GM21423 (cell line): Measurements from ENCODE around the gene SSR1.

Experiments used
- ATAC-seq: cut with Tn5 transposase; IDR thresholded peaks from one replicate; pipeline ENCODE4 v1.9.1; 2021; ENCODE audit warnings: mild to moderate bottlenecking, moderate library complexity; ENCODE audit not compliant: unreplicated experiment

SSR1 gene

DNA sequence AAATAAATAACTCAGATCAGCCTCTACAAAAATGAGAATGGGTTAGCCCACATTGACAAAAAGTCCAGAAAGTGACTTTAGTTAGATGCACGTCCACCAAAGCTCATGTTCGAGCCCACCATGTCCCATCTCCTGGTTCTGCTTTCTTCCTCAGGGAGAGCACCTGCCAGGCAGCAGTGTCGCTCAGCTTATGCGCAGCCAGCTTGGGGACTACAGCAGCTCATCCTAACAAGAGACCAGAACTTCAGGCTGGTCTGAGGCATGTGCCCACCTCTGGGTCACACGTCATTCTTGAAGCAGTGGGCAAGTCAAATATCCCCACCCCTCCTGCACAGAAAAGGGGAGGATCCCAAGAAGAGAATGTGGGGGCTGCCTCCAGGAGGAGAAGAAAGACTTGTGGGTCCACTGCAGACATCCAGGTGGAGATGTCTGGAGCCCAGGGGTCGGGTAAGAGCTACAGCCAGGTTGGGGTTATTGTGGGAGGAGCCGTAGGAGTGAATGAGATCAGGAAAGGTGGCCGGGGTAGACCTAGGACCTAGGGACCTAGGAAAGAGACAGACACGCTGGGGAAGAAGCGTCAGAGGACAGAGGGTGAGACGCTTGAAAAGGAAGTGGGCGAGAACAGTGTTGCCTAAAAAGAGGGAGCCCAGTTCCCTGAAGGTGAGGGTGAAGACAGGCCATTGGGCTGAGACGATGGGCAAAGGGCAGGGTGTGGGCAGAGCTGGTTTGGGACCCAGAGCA is 52.5 kb downstream of the SSR1 start:
- no peak for ATAC-seq

DNA sequence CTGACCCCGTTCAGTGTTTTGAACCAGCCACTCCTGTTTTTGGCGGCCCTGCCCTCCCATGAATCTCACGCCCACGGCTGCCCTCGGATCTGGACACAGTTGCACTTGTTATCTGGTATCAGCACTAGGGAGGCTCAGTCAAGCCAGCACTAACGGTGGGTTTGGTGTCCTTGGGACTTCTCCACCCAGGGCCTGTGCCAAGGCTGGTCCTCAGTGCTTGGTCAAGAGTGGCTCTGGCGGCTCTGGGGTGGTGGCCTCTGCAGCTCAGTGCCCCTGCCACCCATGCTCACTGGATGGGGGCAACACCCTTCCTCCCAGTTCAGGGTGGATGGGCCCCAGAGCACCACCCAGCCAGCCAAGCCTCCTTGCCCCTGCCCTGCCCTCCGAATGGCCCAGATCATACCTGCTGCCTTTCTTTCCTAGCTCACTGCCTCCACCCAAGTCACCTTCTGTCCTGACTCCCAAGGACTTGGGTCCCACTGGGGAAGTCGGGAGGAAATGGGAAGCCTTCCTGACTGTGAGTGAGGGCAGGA is 54.7 kb downstream of the SSR1 start:
- ATAC-seq = no peak

DNA sequence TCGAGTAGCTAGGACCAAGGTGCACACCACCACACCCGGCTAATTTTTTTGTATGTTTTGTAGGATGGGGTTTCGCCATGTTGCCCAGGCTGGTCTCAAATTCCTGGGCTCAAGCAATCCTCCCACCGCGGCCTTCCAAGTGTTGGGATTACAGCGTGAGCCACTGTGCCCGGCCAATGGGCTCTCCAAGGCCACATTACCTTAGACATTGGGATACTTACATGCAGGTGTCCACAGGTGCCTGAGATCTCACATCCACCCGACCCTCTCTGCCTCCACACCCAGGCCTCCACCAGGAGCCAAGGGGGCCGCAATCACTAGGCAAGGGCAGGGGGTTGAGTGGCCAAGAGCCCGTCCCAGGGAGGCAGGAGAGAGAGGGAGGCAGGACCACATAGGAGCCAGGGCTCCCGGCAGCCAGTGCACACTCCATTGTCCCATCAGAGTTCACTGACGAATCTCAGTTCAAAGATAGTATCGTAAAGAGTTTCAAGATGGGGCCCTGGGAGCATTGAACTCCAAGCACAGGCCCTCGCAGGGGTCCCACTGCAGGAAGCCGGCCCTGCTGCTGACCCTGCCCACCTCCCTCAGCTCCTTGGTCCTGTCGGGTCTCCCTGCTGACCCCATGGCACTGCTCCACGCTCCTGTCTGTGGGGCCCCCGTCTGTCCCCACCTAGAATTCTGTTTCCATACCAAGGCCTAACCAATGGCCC is 55.3 kb downstream of the SSR1 start:
- ATAC-seq = no peak

DNA sequence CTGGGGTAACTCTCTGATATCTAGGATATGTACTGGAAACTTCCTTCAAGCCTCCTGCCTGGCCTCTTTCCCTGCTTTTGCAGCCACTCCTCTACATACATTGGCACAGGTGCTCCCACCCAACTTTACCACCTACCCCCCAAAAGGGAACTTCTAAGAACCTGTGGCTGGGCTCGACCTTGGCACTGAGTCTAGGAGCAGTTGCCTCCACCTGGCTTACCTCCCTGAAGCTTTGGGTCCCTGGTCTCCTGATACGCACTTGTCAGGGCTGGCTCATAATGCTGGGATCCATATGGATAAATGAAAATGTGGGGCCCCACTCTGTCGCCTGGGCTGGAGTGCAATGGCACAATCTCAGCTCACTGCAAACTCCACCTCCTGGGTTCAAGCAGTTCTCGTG is 56.2 kb downstream of the SSR1 start:
- ATAC-seq = no peak

DNA sequence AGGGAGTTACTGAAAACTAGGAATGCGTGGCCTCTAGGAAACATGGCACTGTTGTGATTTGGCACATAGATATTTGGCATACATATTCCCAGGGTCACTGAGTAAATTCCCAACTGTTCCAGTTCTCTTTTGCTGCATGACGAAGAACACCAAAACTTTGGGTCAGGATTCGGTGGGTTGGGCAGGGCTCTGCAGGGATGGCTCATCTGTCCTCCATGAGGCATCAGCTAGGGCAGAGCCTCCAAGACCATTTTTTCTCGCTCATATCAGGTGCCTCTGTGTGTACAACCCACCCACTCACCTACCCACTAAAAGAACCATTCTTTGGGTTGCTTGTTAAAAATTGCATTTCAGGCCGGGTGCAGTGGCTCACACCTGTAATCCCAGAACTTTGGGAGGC is 57.1 kb downstream of the SSR1 start:
- no peak for ATAC-seq

DNA sequence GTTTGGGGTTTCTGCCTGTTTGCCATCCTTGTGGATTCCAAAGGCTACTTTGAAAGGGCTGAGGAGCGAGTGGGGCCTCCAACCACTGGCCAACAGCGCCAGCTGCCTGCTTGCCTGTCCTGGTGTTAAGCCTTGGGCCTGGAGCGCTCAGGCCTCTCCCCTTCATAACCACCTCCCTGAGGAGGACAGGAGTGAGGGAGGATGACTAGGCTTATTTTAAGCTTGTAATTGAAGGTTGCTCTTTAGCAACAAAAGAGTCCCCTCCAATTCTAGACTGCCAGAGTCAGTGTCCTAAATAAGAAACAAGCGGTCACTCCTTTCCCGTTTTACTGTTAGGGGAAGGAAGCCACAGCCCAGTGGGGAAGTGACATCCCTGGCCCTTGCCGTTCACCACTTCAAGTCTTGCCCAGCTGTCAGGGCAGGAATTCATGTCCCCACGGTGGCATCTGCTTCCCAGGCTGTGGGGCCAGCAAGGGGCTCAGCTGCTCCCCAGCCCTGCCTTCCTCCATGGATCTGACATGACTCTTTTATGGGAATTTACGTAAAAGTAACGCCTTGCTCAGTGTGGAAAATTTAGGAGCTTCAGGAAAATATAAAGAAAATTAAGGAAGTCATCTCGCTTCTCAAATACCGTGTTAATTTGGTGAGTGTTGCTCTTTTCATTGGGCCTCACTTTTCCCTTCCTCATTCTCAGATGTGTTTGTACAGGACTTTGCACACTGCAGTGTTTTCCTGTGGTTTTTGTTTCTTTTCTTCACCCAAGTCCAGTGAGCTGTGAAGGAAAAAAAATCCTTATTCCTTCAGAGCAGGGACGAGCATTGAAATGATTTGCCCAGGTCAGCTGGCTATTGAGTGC is 57.8 kb downstream of the SSR1 start:
- no peak for ATAC-seq

DNA sequence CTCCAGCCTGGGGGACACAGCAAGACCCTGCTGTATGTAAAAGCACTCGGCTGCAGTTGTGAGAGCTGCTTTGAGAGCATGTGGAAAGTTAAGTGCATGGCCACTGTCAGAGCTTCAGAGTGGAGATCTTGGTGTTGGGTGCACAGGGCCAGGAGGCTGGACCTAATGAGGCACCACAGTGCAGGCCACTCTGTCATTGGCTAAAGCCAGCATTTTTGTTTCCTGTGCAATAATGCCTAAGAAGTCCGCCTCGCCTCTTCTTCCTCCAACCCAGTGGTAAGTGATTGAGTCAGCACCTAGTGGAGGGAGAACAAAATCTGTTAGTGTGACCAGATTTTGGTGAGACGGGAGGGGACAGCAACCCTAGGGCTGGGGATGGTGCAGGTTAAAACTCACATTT is 60.6 kb downstream of the SSR1 start:
- ATAC-seq = no peak

DNA sequence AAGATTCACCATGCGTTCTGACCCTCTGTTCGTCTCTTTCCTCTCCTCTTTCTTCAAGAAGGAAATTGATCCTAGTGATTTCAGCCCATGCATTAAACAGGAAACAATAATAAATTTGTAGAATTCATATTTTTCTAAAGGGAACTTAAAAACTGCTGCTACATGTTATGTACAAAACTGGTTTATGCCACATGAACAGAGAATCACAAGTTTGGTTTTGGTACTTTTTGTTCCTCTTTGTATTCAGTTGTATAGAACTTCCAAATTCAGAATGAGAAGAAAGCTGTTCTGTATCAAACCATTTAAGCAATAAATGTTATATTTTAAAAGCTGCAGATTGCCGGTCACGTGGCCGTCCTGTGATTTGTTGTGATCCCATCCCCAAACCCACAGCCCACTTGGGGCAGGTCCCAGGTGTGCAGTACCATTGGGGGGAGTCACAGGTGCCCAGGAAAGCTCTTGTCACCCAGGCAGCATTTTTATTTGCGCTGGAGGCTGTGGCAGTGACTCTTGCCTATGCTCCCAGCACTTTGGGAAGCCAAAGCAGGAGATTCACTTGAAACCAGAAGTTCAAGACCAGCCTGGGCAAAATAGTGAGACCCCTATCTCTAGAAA is 61.2 kb downstream of the SSR1 start:
- ATAC-seq = no peak

DNA sequence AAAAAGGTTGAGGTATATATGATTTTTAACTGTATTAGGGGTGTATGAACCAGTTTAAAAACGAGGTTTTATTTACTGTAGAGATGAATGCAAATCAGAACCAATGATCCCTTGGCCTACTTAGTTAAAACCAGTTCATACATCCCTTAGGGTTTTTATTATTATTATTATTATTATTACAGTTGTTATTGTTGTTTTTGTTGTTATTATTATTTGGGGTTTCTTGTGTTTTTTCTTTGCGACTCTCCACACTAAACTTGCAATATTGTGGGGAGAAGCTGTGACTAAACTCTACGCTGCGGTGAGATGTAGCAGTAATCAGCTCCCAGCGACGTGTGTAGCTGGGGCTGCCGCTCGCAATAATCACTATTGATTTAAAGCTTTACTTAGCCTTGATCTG is 62.2 kb downstream of the SSR1 start:
- ATAC-seq = no peak

DNA sequence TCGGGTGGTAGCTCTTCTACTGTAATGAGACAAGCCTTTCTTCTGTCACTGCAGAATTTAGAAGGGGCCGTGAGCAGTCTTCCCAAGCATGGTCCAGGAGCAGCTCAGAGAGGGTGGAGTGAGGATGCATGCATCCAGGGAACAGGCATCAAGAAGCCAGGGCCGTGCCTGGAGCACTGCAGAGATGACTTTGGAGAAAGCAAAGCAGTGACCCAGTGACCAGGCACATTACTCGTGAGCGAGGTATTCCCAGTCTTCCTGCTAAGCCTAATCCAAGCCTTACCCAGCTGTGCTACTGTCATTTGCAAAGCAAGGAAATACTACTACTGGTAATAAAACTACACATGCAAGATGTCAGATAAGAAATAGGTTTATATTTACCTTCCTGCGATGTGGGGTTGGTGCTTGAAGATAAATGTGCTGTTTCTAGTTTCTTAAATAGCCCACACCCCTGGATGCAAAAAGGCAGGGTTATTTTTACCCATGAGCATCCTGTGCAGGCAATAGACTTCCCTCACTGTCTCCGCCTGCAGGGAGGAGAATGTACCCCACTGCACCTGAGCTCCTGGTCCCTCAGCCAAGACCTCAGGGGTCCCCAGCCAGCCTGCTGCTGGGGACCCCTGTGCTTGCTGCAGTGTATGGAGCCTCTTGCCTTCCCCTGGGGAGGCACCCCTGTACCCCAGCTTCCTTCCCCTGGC is 62.9 kb downstream of the SSR1 start:
- no peak for ATAC-seq

DNA sequence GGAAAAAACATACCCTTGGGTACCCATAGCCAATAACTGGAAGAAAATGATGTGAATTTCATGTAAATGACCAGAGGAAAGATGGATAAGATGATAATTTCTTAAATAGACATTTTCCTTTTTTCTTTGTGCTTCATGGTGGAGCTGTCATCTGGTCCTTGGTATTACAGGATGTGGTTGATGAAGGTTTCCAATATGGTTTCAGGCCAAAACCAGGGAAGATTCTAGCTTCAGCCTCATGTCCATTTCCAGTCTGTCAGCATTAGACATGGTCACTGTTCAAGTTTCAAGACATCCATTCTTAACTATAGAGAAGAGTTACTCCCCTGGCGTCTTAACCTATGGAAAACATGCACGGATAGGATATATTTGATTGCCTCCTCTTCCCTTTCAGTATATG is 63.6 kb downstream of the SSR1 start:
- ATAC-seq = no peak

DNA sequence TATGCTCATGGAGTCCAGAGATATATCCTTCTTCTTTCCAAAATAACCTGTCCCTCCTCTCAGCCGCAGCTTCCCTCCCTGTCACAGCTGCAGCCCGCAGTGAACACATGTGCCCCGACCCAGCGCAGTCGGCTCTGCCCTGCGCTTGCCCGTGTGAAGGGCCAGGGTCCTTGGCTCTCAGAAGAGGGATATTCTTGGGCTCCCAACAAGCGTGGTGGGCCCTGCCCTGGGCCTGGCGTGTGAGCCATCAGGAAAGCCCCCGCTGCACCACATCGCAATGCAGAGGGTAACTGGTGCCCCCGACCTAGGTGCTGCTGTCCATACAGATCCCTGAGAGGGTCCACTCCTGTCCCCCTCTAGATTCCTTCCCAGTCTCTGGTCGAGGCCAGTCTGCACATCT is 65.2 kb downstream of the SSR1 start:
- no peak for ATAC-seq

DNA sequence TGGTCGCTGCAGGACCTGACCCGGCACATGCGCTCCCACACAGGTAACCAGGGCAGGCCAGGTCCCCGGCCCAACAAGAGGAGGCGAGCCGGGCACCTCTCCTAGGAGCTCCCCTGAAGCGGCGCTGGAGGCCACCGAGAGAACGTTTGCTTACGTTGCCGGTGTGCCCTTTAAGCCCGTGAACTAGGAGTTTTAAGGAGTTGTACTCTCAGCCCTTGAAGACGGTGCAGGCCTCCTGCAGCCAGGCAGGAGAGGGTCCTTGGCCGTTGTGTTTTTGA is 65.9 kb downstream of the SSR1 start:
- ATAC-seq = no peak

DNA sequence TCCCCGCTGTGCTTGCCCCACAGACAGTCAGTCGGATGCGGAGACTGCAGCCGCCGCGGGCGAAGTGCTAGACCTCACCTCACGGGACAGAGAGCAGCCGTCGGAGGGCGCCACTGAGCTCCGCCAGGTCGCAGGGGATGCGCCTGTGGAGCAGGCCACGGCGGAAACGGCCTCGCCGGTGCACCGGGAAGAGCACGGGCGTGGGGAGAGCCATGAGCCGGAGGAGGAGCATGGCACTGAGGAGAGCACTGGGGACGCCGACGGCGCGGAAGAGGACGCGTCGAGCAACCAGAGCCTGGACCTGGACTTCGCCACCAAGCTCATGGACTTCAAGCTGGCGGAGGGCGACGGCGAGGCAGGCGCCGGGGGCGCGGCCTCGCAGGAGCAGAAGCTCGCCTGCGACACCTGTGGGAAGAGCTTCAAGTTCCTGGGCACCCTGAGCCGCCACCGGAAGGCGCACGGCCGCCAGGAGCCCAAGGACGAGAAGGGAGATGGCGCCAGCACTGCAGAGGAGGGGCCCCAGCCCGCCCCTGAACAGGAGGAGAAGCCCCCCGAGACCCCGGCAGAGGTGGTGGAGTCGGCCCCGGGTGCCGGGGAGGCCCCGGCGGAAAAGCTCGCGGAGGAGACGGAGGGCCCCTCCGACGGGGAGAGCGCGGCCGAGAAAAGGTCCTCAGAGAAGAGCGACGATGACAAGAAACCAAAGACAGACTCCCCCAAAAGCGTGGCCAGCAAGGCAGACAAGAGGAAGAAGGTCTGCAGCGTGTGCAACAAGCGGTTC is 66.4 kb downstream of the SSR1 start:
- ATAC-seq = no peak

DNA sequence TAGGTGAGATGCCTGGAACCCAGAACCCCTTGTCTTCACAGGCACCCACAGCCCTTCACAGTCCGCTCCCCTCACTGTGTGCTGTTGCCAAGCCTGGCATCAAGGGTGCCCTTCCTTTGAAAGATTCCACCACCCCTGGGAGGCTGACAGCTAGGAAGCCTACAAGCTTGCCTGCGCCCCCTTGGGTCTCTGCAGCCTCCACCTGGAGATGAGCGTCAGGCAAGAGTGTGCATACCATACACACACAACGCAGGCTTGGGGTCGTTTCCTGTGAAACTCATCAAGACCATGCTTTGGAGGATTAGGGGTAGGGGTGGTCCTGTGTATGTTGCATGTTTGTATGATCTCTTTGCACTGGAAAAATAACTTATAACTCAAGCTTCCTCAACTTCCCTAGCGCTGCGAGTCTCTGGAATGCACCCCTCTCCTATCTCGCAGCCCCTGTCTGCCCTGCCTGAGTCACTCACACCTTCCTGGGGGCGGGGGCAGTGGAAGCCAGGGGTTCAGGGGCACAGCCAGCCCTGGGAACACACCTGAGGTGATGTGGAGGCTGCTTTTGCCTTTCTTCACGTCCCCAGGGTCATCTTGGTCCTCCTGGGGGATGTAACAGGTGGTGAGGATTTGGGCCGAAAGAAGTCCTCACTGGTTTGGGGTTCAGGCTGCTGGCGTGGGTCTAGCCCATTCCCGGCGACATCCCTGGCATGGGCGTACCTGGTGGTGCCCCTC is 67.2 kb downstream of the SSR1 start:
- ATAC-seq = no peak

DNA sequence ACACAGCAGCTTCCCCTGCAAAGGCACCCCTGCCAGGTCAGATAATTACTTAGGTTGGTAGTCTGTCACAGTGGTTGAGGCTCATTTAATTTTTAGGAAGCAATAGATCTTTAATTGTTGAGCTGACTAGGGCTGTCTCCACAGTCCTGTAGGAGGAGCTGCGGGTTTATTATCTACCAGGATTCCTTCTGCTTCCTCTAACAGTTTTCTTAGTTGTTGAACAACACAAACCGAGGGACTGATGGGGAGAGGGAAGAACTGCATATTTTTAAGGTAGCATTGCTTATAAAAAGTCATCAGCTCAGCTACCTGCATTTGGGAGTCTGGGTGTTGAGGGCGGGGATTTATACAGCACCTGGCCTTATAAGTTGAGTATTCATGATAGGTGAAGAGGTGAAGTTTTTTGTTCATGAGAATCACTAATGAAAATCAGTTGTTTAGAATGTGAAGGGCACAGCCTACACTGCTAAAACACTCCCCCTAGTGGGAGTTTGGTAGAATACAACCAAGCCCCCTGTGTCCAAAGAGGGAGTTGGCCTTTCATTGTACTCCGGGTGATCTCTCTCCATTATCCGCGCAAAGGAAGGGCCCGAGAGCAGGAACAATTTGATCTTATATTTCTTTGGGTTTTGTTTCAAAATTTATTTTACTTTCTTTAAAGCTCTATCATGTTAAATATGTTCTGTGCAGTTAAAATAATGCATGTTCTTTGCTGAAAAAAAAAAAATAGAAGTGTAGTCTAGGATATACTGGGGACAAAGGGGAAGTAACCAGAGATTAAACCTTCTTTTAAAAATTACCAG is 69.6 kb downstream of the SSR1 start:
- ATAC-seq = no peak

DNA sequence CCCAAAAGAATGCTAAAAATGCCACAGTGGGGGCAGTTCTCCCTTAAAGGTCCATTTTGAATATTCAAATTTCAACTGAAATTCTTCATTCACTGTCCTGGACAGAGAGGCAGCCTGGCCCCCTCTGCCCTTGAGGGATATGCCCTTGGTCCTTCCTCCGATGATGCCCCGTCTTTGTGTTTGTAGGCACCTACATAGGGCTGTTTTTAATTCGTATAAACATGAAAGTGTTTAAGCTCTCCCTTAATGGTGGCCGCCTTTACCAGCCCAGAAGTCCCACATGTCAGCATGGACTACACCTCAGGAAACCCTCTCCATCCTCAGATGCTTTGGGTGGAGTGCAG is 70.2 kb downstream of the SSR1 start:
- no peak for ATAC-seq
